HFF-Myc (cell line): ENCODE measurements around the gene UQCR10.

Source experiments
- DNase-seq: peaks from one replicate; pipeline ENCODE4 v3.0.0-alpha.2; 2011; ENCODE audit warnings: low read depth; ENCODE audit errors: extremely low read depth
- H3K4me3 ChIP-seq: replicated peaks from 2 replicates; pipeline ENCODE4 v1.5.1; 2011; ENCODE audit warnings: low read depth, mild to moderate bottlenecking, control low read depth, low read length
- CTCF ChIP-seq: IDR thresholded peaks from 2 replicates; pipeline ENCODE4 v1.5.1; 2012; ENCODE audit warnings: mild to moderate bottlenecking, low read depth, low read length, control low read depth; ENCODE audit errors: missing control alignments

UQCR10 gene

GRCh38 chr22:29798318-29798717, 31.1 kb downstream of the UQCR10 start:
- no peak for TF ChIP-seq CTCF
- DNase-seq = no peak

GRCh38 chr22:29798801-29799200, 31.6 kb downstream of the UQCR10 start:
- no peak overlapping the region for H3K4me3 ChIP-seq
- DNase-seq = no peak

More at GRCh38 chr22:29798318-29798717, 31.1 kb downstream of the UQCR10 start:
- no peak overlapping the region for H3K4me3 ChIP-seq

GRCh38 chr22:29799217-29799680, 32.1 kb downstream of the UQCR10 start:
- peak; percentile 70 for DNase-seq
- no peak for TF ChIP-seq CTCF
- H3K4me3 ChIP-seq = no peak overlapping the region

More at GRCh38 chr22:29798801-29799200, 31.6 kb downstream of the UQCR10 start:
- no peak for TF ChIP-seq CTCF

- no peak overlapping the region for H3K4me3 ChIP-seq
- no peak for TF ChIP-seq CTCF
- no peak for DNase-seq
Measured at GRCh38 chr22:29801153-29801552, 34.0 kb downstream of the UQCR10 start.

- DNase-seq = no peak
- H3K4me3 ChIP-seq = no peak overlapping the region
- no peak for TF ChIP-seq CTCF
Measured at GRCh38 chr22:29801796-29802195, 34.6 kb downstream of the UQCR10 start.

GRCh38 chr22:29803190-29803589, 36.0 kb downstream of the UQCR10 start:
- no peak overlapping the region for H3K4me3 ChIP-seq
- TF ChIP-seq CTCF = no peak
- DNase-seq = no peak

GRCh38 chr22:29804985-29805384, 37.8 kb downstream of the UQCR10 start:
- no peak for DNase-seq
- H3K4me3 ChIP-seq = no peak overlapping the region
- TF ChIP-seq CTCF = no peak
